IMR-90 (cell line): Measurements from ENCODE around the gene C11orf42. TPM values are rescaled to one million over a fixed set of nuclear protein-coding genes. Genes with fewer than 3 reads are reported as not detected.

Experiments used
- ATAC-seq: fragments of 200-7000 bp; cut with Tn5 transposase; 2 replicates; pipeline ENCODE4 v1.9.1; 2020; ENCODE audit warnings: low read depth, mild to moderate bottlenecking, moderate library complexity
- BruUV-seq: library from RNA; stranded (reverse); fragments of 400-500 nt; replicated peaks from 2 replicates; lab custom pipeline; 2021; lab: Mats Ljungman, UMichigan
- CTCF ChIA-PET: fragments of 300-600 bp; formaldehyde crosslinking; extraction: SDS; loops from one replicate; lab custom pipeline; 2021; ENCODE audit warnings: antibody characterized with exemption; lab: Yijun Ruan, JAX
- POLR2A ChIA-PET: fragments of 300-600 bp; sonication (Branson Sonifier 250); formaldehyde crosslinking; loops from one replicate; lab custom pipeline; 2022; ENCODE audit warnings: antibody characterized with exemption; ENCODE audit not compliant: unreplicated experiment; lab: Charles Lee
- DNase-seq: peaks from one replicate; pipeline ENCODE4 v3.0.0; 2013
- H2AFZ ChIP-seq: replicated peaks from 2 replicates; pipeline ENCODE3; 2013; ENCODE audit warnings: low read length, mild to moderate bottlenecking; ENCODE audit not compliant: poor library complexity
- H2AK5ac ChIP-seq: 2 replicates; pipeline ENCODE4 v1.6.1; 2013; ENCODE audit warnings: low read depth, low read length, inconsistent platforms
- H2AK9ac ChIP-seq: replicated peaks from 2 replicates; pipeline ENCODE3; 2013; ENCODE audit warnings: mild to moderate bottlenecking, low read depth, low read length, moderate library complexity; ENCODE audit not compliant: poor library complexity
- H2BK120ac ChIP-seq: 2 replicates; pipeline ENCODE4 v1.6.1; 2013; ENCODE audit warnings: low read depth, low read length, inconsistent platforms
- H2BK15ac ChIP-seq: 3 replicates; pipeline ENCODE4 v1.6.1; 2013; ENCODE audit warnings: low read depth, low read length, inconsistent platforms
- H2BK20ac ChIP-seq: 2 replicates; pipeline ENCODE4 v1.6.1; 2013; ENCODE audit warnings: low read depth, mild to moderate bottlenecking, inconsistent platforms, low read length, moderate library complexity
- H2BK5ac ChIP-seq: 2 replicates; pipeline ENCODE4 v1.6.1; 2013; ENCODE audit warnings: mild to moderate bottlenecking, low read depth, low read length, inconsistent platforms; ENCODE audit not compliant: poor library complexity, severe bottlenecking
- H3K14ac ChIP-seq: replicated peaks from 2 replicates; pipeline ENCODE4 v1.6.1; 2013; ENCODE audit warnings: low read depth, low read length, inconsistent platforms
- H3K18ac ChIP-seq: 2 replicates; pipeline ENCODE4 v1.6.1; 2013; ENCODE audit warnings: low read depth, low read length, control low read depth
- H3K23ac ChIP-seq: 2 replicates; pipeline ENCODE4 v1.6.1; 2013; ENCODE audit warnings: low read depth, low read length, inconsistent platforms
- H3K27ac ChIP-seq: 2 replicates; pipeline ENCODE4 v1.5.1; 2013; ENCODE audit warnings: mild to moderate bottlenecking, control low read depth, low read length; ENCODE audit not compliant: insufficient read depth
- H3K27me3 ChIP-seq: 2 replicates; pipeline ENCODE4 v1.6.1; 2013; ENCODE audit warnings: low read length; ENCODE audit not compliant: control insufficient read depth, insufficient read depth
- H3K36me3 ChIP-seq: 2 replicates; pipeline ENCODE4 v1.6.1; 2013; ENCODE audit warnings: low read length, mixed read lengths; ENCODE audit not compliant: control insufficient read depth, insufficient read depth
- H3K4ac ChIP-seq: 2 replicates; pipeline ENCODE4 v1.6.1; 2013; ENCODE audit warnings: low read depth, low read length, inconsistent platforms
- H3K4me1 ChIP-seq: 2 replicates; pipeline ENCODE4 v1.6.1; 2013; ENCODE audit warnings: low read length, mixed read lengths; ENCODE audit not compliant: control insufficient read depth, insufficient read depth
- H3K4me2 ChIP-seq: 2 replicates; pipeline ENCODE4 v1.6.1; 2013; ENCODE audit warnings: low read depth, mild to moderate bottlenecking, control low read depth, low read length, moderate library complexity
- H3K4me3 ChIP-seq: 2 replicates; pipeline ENCODE4 v1.5.1; 2013; ENCODE audit warnings: low read depth, mild to moderate bottlenecking, control low read depth, low read length, moderate library complexity; ENCODE audit not compliant: insufficient read depth
- H3K56ac ChIP-seq: 2 replicates; pipeline ENCODE4 v1.6.1; 2013; ENCODE audit warnings: low read length, inconsistent platforms; ENCODE audit not compliant: insufficient read depth; ENCODE audit errors: extremely low read depth
- H3K79me1 ChIP-seq, 2 experiments: 2 replicates each; pipeline ENCODE4 v1.6.1; 2013; ENCODE audit warnings: low read length in 2 of 2, inconsistent platforms in 1 of 2, low read depth in 1 of 2
- H3K9ac ChIP-seq: 2 replicates; pipeline ENCODE4 v1.6.1; 2013; ENCODE audit warnings: low read depth, low read length, control low read depth
- H3K9me1 ChIP-seq: 2 replicates; pipeline ENCODE4 v1.6.1; 2013; ENCODE audit warnings: low read length, inconsistent platforms; ENCODE audit not compliant: insufficient read depth
- H3K9me3 ChIP-seq: 2 replicates; pipeline ENCODE4 v1.6.1; 2013; ENCODE audit warnings: low read length; ENCODE audit not compliant: control insufficient read depth, insufficient read depth
- H4K20me1 ChIP-seq: 2 replicates; pipeline ENCODE4 v1.6.1; 2013; ENCODE audit warnings: low read length, inconsistent platforms; ENCODE audit not compliant: insufficient read depth
- H4K5ac ChIP-seq: 2 replicates; pipeline ENCODE4 v1.6.1; 2013; ENCODE audit warnings: mild to moderate bottlenecking, low read depth, low read length, control low read depth
- H4K8ac ChIP-seq, 2 experiments: 2 replicates each; pipeline ENCODE4 v1.6.1; 2013; ENCODE audit warnings: low read depth in 2 of 2, low read length in 2 of 2, control low read depth in 1 of 2, inconsistent platforms in 1 of 2
- H4K91ac ChIP-seq: 2 replicates; pipeline ENCODE4 v1.6.1; 2013; ENCODE audit warnings: low read depth, low read length, inconsistent platforms; ENCODE audit not compliant: insufficient read depth
- BHLHE40 ChIP-seq: fragments of 150-350 bp; IDR thresholded peaks from 2 replicates; pipeline ENCODE4 v1.6.1; 2016; ENCODE audit warnings: mild to moderate bottlenecking, low read depth, low read length
- CEBPB ChIP-seq: IDR thresholded peaks from 2 replicates; pipeline ENCODE4 v1.6.1; 2012; ENCODE audit warnings: low read depth, low read length, improper control_type of control experiment
- CHD1 ChIP-seq: IDR thresholded peaks from 2 replicates; pipeline ENCODE4 v1.6.1; 2012; ENCODE audit warnings: low read depth, low read length, improper control_type of control experiment
- CTCF ChIP-seq: conservative IDR thresholded peaks from 2 replicates; pipeline ENCODE4 v1.5.1; 2012; ENCODE audit warnings: mild to moderate bottlenecking, low read depth, low read length, improper control_type of control experiment
- ELK1 ChIP-seq: fragments of 150-350 bp; IDR thresholded peaks from 2 replicates; pipeline ENCODE4 v1.6.1; 2016; ENCODE audit warnings: low read depth, mild to moderate bottlenecking, low read length, moderate library complexity, borderline replicate concordance
- FOS ChIP-seq: fragments of 150-350 bp; IDR thresholded peaks from 2 replicates; pipeline ENCODE4 v1.6.1; 2016; ENCODE audit warnings: low read depth, low read length
- MAFK ChIP-seq: IDR thresholded peaks from 2 replicates; pipeline ENCODE4 v1.6.1; 2012; ENCODE audit warnings: low read depth, low read length, improper control_type of control experiment
- MAZ ChIP-seq: IDR thresholded peaks from 2 replicates; pipeline ENCODE4 v1.6.1; 2012; ENCODE audit warnings: low read depth, mild to moderate bottlenecking, low read length, improper control_type of control experiment, moderate library complexity, borderline replicate concordance
- MXI1 ChIP-seq: IDR thresholded peaks from 2 replicates; pipeline ENCODE4 v1.6.1; 2012; ENCODE audit warnings: low read depth, mild to moderate bottlenecking, low read length, moderate library complexity, borderline replicate concordance
- NFE2L2 ChIP-seq: fragments of 150-350 bp; IDR thresholded peaks from 2 replicates; pipeline ENCODE4 v1.6.1; 2016; ENCODE audit warnings: low read depth, mild to moderate bottlenecking, low read length
- POLR2A ChIP-seq: IDR thresholded peaks from 2 replicates; pipeline ENCODE4 v1.6.1; 2012; ENCODE audit warnings: mild to moderate bottlenecking, low read depth, low read length
- RAD21 ChIP-seq: IDR thresholded peaks from 2 replicates; pipeline ENCODE4 v1.6.1; 2012; ENCODE audit warnings: low read length, improper control_type of control experiment
- RCOR1 ChIP-seq: IDR thresholded peaks from 2 replicates; pipeline ENCODE4 v1.6.1; 2012; ENCODE audit warnings: mild to moderate bottlenecking, low read length, improper control_type of control experiment; ENCODE audit not compliant: insufficient replicate concordance
- RFX5 ChIP-seq: IDR thresholded peaks from 2 replicates; pipeline ENCODE4 v1.8.0; 2012; ENCODE audit warnings: low read depth, mild to moderate bottlenecking, low read length, moderate library complexity
- SMC3 ChIP-seq: fragments of 150-350 bp; IDR thresholded peaks from 2 replicates; pipeline ENCODE4 v1.6.1; 2016; ENCODE audit warnings: low read depth, mild to moderate bottlenecking, antibody characterized with exemption, low read length, moderate library complexity
- USF2 ChIP-seq: fragments of 150-350 bp; IDR thresholded peaks from 2 replicates; pipeline ENCODE4 v1.6.1; 2017; ENCODE audit warnings: mild to moderate bottlenecking, antibody characterized with exemption, low read length, low read depth
- WGBS, 2 experiments: methylation state at CpG; one replicate each; pipeline versions ENCODE4 v1.1.5 to v1.1.7; 2013; ENCODE audit warnings: missing lambda C conversion rate in 2 of 2; ENCODE audit not compliant: insufficient read length in 1 of 2; ENCODE audit errors: extremely low coverage in 2 of 2; 5-methylcytosine and 5-hydroxymethylcytosine counted together
- dilution Hi-C: fragments of 300-500 bp; cut with HindIII; formaldehyde crosslinking; loops from one replicate; pipeline ENCODE4 v1.14.3; 2018; ENCODE audit warnings: low sequenced_read_pairs; ENCODE audit not compliant: unreplicated experiment
- in situ Hi-C: fragments of 300-500 bp; cut with MboI; formaldehyde crosslinking; loops from 3 replicates; pipeline ENCODE4 v1.14.3; 2019; ENCODE audit warnings: low sequenced_read_pairs, inconsistent platforms, mixed read lengths
- intact Hi-C: fragments of 100-400 bp; cut with micrococcal nuclease; formaldehyde crosslinking; loops from 2 replicates; pipeline ENCODE4 v1.10.0; 2022
- polyA plus RNA-seq, 3 experiments: library from polyadenylated mRNA; depleted of rRNA; stranded (reverse); fragments of >200 nt; gene quantifications; 2 replicates each; pipeline ENCODE4 v1.2.3, GENCODE V29; 2012; ENCODE audit warnings: low replicate concordance in 1 of 3
- total RNA-seq: library from RNA; depleted of rRNA; stranded (reverse); fragments of >200 nt; gene quantifications from 2 replicates; pipeline ENCODE4 v1.2.3, GENCODE V29; 2012

The C11orf42 gene
- total and polyA plus RNA-seq, 2 of the 4 experiments (the other 2 are of a cell fraction), result not detected

DNA sequence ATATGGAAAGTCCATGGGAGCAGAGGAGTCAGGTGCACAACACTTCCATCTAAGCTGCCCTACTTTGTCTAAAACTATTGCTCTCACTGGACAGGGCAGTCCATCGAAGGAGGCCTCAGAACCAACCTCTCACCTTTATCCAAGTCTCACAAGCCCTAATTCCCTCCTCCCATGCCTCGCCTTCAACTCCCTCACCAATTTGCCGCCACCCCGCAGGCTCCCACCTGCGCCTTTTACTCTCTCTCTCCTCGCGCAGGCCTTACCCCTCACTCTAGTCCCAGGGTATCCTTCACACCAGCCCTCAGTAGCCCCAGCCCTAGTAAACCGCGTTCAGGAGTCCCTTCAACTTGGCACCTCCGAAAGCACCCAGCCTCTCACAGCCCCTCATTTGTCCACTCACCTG is 28.6 kb downstream of the C11orf42 start:
- peak overlapping the region; percentile 36; the same call in 1 of the 2 replicates for H2BK120ac ChIP-seq
- intact Hi-C loops, result no loop called here
- H4K20me1 ChIP-seq, result no peaks in the 10 kb centered on the region
- H3K4me3 ChIP-seq, result peak overlapping the region; percentile 95
- H2AFZ ChIP-seq, result peak overlapping the region; percentile 98
- peak overlapping the region; percentile 72 for H3K14ac ChIP-seq
- ChIA-PET CTCF (interaction anchor here (1.2 kb wide), 1 partner anchor 17 kb away, joined by 5 read pairs; no protein-coding TSS in a partner anchor), POLR2A (no interaction called here)
- H3K9me3 ChIP-seq, result no peaks in the 10 kb centered on the region
- H2AK5ac ChIP-seq, result peak overlapping the region; percentile 33; the same call in 1 of the 2 replicates
- no peak; the same call in 1 of the 2 replicates for ATAC-seq
- dilution Hi-C loops, result no loop called here
- peak overlapping the region; percentile 74 for H3K56ac ChIP-seq
- peak overlapping the region; percentile 95 for H3K4me2 ChIP-seq
- H4K91ac ChIP-seq, result 0 out of 2 replicates have a peak overlapping the region, but pooled peaks have one; percentile 64
- H2BK15ac ChIP-seq, result no peak overlapping the region
- peaks cover 30 to 46% of the 10 kb centered on the region in 2 experiments for H3K79me1 ChIP-seq
- H3K9ac ChIP-seq, result peak overlapping the region; percentile 97
- no peak overlapping the region for H3K18ac ChIP-seq
- peak overlapping the region; percentile 89 for H2AK9ac ChIP-seq
- H4K5ac ChIP-seq, result peak overlapping the region; percentile 81
- DNase-seq, result no peak
- BruUV-seq, result no TSS peak
- 0 out of 2 replicates have a peak, but pooled peaks cover 6% of the 10 kb centered on the region for H3K9me1 ChIP-seq
- peak overlapping the region; percentile 75 for H3K27ac ChIP-seq
- H3K23ac ChIP-seq, result peak overlapping the region; percentile 79; the same call in 1 of the 2 replicates
- WGBS, 2 experiments, result 1% methylated on average over 8 of the region's 10 CpGs; no CpG with 5 or more reads in 1 of the 2 experiments
- H3K4me1 ChIP-seq, result no peaks in the 10 kb centered on the region
- H3K27me3 ChIP-seq, result peaks cover 5% of the 10 kb centered on the region; the same call in 1 of the 2 replicates
- no peak for TF ChIP-seq SMC3
- TF ChIP-seq RCOR1, result no peak
- no peak for TF ChIP-seq POLR2A
- no peak for TF ChIP-seq ELK1
- no peak for TF ChIP-seq CEBPB
- TF ChIP-seq NFE2L2, result no peak
- no peak for TF ChIP-seq MAZ
- no peak for TF ChIP-seq RAD21
- no peak for TF ChIP-seq BHLHE40
- TF ChIP-seq MXI1, result no peak
- TF ChIP-seq USF2, result no peak
- TF ChIP-seq CTCF, result no peak
- TF ChIP-seq FOS, result no peak
- no peak for TF ChIP-seq RFX5
- no peak for TF ChIP-seq MAFK
- no peak for TF ChIP-seq CHD1
- peak overlapping the region; percentile 74 for H3K4ac ChIP-seq
- no peaks in the 10 kb centered on the region for H3K36me3 ChIP-seq
- no peak overlapping the region for H2BK20ac ChIP-seq
- peak overlapping the region; percentile 22 for H2BK5ac ChIP-seq
- in situ Hi-C loops, result no loop called here
- peak overlapping the region; percentile 64 to 82 for H4K8ac ChIP-seq
